GM12801 (cell line): Measurements from ENCODE around the gene CPHXL2.

Experiments used
- CTCF ChIP-seq: IDR thresholded peaks from one replicate; pipeline ENCODE4 v1.5.1; 2011; ENCODE audit warnings: control low read depth; ENCODE audit not compliant: insufficient read length; ENCODE audit errors: extremely low read depth

CPHXL2 gene

GRCh38 chr16:75640598-75640997 lies 36.2 kb downstream of the CPHXL2 start:
- no peak for TF ChIP-seq CTCF

DNA sequence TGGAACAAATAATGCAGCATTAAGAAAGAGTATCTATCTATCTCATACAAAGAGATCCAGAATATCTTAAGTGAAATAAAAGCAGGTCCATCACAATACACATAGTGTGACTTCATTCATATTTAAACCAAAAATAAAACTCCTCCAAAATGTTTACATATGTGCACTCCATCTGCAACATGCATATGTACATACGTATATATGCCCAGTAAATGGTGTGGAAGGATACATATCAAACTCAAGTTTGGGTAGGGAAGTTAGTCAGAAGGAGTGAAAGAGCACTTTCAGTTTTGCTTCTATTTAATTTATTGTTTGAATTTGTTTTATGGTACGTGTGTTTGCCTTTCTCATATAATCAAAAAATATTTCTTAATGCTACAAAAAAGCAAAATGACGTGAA lies 41.8 kb downstream of the CPHXL2 start:
- TF ChIP-seq CTCF: no peak

- no peak for TF ChIP-seq CTCF
Measured at GRCh38 chr16:75632857-75633256, 44.0 kb downstream of the CPHXL2 start.

GRCh38 chr16:75630052-75630451 lies 46.8 kb downstream of the CPHXL2 start:
- TF ChIP-seq CTCF: no peak

DNA sequence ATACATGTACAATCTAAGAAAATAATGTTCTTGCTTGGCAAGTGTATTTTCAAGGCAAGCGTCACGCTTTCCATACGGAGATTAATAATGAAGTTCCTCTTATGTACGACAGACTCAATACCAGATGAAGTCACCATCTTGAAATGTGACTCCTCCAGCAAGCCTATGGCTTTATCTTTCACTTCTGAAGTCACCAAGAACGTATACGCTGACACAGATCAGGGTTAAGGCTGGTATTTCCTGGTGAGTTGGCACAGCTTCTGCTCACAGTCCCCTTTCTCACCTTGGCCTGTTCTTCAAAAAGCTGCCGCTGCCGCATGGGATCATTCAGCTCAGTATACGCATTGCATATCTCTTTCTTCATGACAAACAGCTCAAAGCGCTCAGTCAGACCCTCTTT lies 47.7 kb downstream of the CPHXL2 start:
- no peak for TF ChIP-seq CTCF

GRCh38 chr16:75628351-75628750 lies 48.5 kb downstream of the CPHXL2 start:
- no peak for TF ChIP-seq CTCF

DNA sequence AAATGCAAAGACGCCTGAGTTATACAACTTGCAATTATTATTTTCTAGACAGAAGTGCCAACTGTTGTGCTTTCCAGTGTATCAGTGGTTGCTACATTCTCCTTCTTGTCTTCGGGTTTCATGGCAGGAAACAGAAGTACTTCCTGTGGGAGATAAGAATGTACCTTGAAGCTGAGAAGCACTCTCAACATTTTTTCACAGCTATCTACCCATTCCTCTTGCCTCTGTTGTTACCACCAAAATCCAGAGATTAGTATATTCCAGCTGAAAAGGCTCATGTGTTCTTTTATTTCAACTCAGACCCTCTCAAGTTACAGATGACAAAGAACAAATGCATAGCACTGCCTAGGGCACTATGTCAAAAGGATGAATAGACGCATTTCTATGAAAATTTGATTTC lies 49.0 kb downstream of the CPHXL2 start:
- no peak for TF ChIP-seq CTCF

DNA sequence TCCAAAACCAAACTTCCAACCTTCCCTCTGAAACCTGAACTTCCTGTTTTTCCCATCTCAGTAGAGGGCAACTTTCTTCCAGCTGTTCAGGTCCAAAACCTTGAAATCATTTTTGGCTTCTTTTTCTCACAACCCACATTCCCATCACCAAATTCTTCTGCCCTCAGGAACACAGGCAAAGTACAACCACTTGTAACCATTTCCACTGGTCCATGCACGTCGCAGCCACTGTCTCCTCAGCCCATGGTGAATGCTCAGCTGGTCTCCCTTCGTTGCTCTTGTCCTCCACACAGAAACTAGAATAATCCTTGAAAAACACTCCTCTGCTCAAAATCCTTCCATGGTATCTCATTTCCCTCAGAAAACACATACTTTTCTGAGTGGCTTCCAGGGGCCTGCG lies 50.0 kb downstream of the CPHXL2 start:
- no peak for TF ChIP-seq CTCF
